A549 (cell line): ENCODE results near the gene SNRPA1. TPM values are rescaled to one million over a fixed set of nuclear protein-coding genes. Genes with fewer than 3 reads are reported as not detected.

ENCODE experiments used
- BHLHE40 ChIP-seq: IDR thresholded peaks from 2 replicates; pipeline ENCODE4 v1.6.1; 2012; ENCODE audit warnings: low read depth, low read length, inconsistent platforms
- CBX2 ChIP-seq: fragments of 200-600 bp; sonication (generic); IDR thresholded peaks from 2 replicates; pipeline ENCODE4 v1.6.1; 2016; ENCODE audit warnings: low read depth, mild to moderate bottlenecking, borderline replicate concordance
- CBX8 ChIP-seq: fragments of 200-600 bp; sonication (generic); IDR thresholded peaks from 2 replicates; pipeline ENCODE4 v1.6.1; 2016
- EHMT2 ChIP-seq: fragments of 200-600 bp; sonication (generic); IDR thresholded peaks from 2 replicates; pipeline ENCODE4 v1.6.1; 2016; ENCODE audit warnings: antibody characterized with exemption, low read depth, mild to moderate bottlenecking, moderate library complexity
- FOXS1 ChIP-seq: fragments of 250-450 bp; sonication (Bioruptor Pico); IDR thresholded peaks from 2 replicates; pipeline ENCODE4 v1.5.0; 2020; ENCODE audit warnings: mild to moderate bottlenecking, moderate library complexity
- HEYL ChIP-seq: fragments of 250-450 bp; sonication (Bioruptor Pico); IDR thresholded peaks from 2 replicates; pipeline ENCODE4 v1.8.0; 2021; ENCODE audit warnings: mild to moderate bottlenecking, moderate library complexity
- JUNB ChIP-seq: fragments of >200 bp; sonication (Bioruptor Twin); formaldehyde crosslinking; IDR thresholded peaks from 2 replicates; pipeline ENCODE4 v1.6.1; 2016
- MAFK ChIP-seq: fragments of 450-650 bp; IDR thresholded peaks from 2 replicates; pipeline ENCODE4 v1.6.1; 2014; ENCODE audit not compliant: partially characterized antibody
- MAZ ChIP-seq: fragments of 150-350 bp; IDR thresholded peaks from 2 replicates; pipeline ENCODE4 v1.6.1; 2014; ENCODE audit warnings: antibody characterized with exemption, low read depth, low read length, borderline replicate concordance
- MYC ChIP-seq: IDR thresholded peaks from 2 replicates; pipeline ENCODE4 v1.6.1; 2012; ENCODE audit warnings: mild to moderate bottlenecking, inconsistent platforms, low read length, improper control_type of control experiment, borderline replicate concordance
- NR3C1 ChIP-seq: fragments of >200 bp; sonication (Bioruptor Twin); formaldehyde crosslinking; IDR thresholded peaks from 3 replicates; pipeline ENCODE4 v1.6.1; 2017
- POLR2A ChIP-seq: IDR thresholded peaks from 2 replicates; pipeline ENCODE4 v1.6.1; 2012; ENCODE audit warnings: mild to moderate bottlenecking, low read length
- RAD21 ChIP-seq, 2 experiments: fragments of >200 bp in 1 of 2; sonication (Bioruptor Twin) in 1 of 2; formaldehyde crosslinking in 1 of 2; IDR thresholded peaks in 1 of 2; conservative IDR thresholded peaks in 1 of 2; 2 replicates in 1 of 2; 3 replicates in 1 of 2; pipeline ENCODE4 v1.6.1; 2012 to 2018; ENCODE audit warnings: inconsistent platforms in 1 of 2
- RFX5 ChIP-seq: fragments of 450-650 bp; IDR thresholded peaks from 2 replicates; pipeline ENCODE4 v1.7.1; 2014; ENCODE audit warnings: antibody characterized with exemption, mild to moderate bottlenecking, moderate library complexity
- SMC3 ChIP-seq: fragments of >200 bp; sonication (Bioruptor Twin); formaldehyde crosslinking; IDR thresholded peaks from 3 replicates; pipeline ENCODE4 v1.6.1; 2018; ENCODE audit warnings: inconsistent platforms
- TP53 ChIP-seq: fragments of 250-450 bp; sonication (Bioruptor Pico); IDR thresholded peaks from 2 replicates; pipeline ENCODE4 v1.5.0; 2021; ENCODE audit warnings: mild to moderate bottlenecking, moderate library complexity
- ZSCAN20 ChIP-seq: fragments of 250-450 bp; sonication (Bioruptor Pico); IDR thresholded peaks from 2 replicates; pipeline ENCODE4 v1.8.0; 2022; ENCODE audit warnings: mild to moderate bottlenecking, moderate library complexity
- polyA plus RNA-seq, 4 experiments: library from polyadenylated mRNA; depleted of rRNA in 3 of 4; stranded (reverse); fragments of >200 nt; fragmentation: RNase III in 1 of 4; extraction: RNeasy Plus Mini Kit Qiagen cat#74134 plus additional on column Dnase treatment in 1 of 4; gene quantifications; 2 replicates in 3 of 4; 3 replicates in 1 of 4; pipeline ENCODE4 v1.2.3, GENCODE V29; 2011 to 2017
- TF ChIP-seq, protein P1 (sequence below): IDR thresholded peaks from 2 replicates; pipeline ENCODE4 v1.6.1; 2012
- TF ChIP-seq, protein P2 (sequence below): fragments of 200-600 bp; sonication (generic); IDR thresholded peaks from 2 replicates; pipeline ENCODE4 v1.6.1; 2016; ENCODE audit warnings: antibody characterized with exemption, mild to moderate bottlenecking, moderate library complexity
- TF ChIP-seq, protein P3 (sequence below): IDR thresholded peaks from 2 replicates; pipeline ENCODE4 v1.6.1; 2012
- TF ChIP-seq, protein P4 (sequence below): fragments of 250-450 bp; sonication (Bioruptor Pico); IDR thresholded peaks from 2 replicates; pipeline ENCODE4 v1.5.0; 2021; ENCODE audit warnings: mild to moderate bottlenecking, moderate library complexity, borderline replicate concordance

SNRPA1 gene
- polyA plus RNA-seq, 2 of the 4 experiments (the other 2 are of a cell fraction): 140 to 177 TPM

DNA sequence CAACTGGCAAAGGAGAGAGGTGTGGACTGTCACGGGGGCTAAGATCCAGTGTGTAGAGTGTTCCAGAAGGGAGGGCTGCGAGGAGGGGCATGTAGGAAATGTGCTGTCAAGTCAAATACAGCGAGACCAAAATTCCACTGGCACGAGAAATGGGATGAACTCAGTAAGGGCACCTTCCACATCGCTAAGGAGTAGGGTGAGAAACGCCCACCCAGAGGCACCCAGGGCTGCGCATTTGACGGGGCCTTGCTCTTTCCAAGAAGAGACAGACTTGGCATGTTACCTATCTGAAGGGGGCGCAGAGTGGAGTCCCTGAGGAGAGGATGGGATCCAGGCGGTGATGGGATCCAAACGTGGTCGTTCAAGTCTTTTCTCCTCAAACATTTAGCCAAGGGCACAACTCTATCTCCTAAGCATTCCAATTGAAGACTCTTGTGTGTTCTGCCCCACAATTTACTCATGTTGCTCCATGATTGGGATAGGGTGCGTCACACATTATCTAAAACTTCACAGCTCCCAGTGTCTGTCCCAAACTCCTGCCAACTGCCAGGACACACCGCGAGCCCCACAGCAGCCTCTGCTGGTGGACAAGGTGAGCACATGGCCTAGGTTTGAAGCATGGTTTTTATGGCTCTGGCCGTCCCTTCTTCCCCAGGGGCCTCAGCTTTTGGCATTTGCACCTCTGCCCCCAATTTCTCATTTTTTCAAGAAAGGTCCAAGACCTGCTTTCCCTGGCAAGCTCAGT lies 25.4 kb downstream of the SNRPA1 start (continued):
- TF ChIP-seq, protein P1, sequence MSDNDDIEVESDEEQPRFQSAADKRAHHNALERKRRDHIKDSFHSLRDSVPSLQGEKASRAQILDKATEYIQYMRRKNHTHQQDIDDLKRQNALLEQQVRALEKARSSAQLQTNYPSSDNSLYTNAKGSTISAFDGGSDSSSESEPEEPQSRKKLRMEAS: peak; percentile 66
- TF ChIP-seq MAZ (no peak), MAFK (no peak), FOXS1 (CRISPR knock-in tag) (no peak), EHMT2 (no peak), POLR2A (no peak), CBX8 (no peak), RAD21 (conservative IDR thresholded peaks at IDR 0.05 in 1 of 2, IDR thresholded peaks at IDR 0.05 in 1 of 2) (peak in 1 of 2 experiments; percentile 15; a peak in 1 of 5 replicates), SMC3 (0 out of 3 replicates have a peak, but pooled peaks have one; percentile 9), RFX5 (no peak), NR3C1 (no peak), HEYL (CRISPR knock-in tag) (no peak), CBX2 (no peak), BHLHE40 (no peak), TP53 (CRISPR knock-in tag) (no peak), MYC (0 out of 2 replicates have a peak, but pooled peaks have one; percentile 76), JUNB (no peak), ZSCAN20 (CRISPR knock-in tag) (no peak)
- TF ChIP-seq, protein P2, sequence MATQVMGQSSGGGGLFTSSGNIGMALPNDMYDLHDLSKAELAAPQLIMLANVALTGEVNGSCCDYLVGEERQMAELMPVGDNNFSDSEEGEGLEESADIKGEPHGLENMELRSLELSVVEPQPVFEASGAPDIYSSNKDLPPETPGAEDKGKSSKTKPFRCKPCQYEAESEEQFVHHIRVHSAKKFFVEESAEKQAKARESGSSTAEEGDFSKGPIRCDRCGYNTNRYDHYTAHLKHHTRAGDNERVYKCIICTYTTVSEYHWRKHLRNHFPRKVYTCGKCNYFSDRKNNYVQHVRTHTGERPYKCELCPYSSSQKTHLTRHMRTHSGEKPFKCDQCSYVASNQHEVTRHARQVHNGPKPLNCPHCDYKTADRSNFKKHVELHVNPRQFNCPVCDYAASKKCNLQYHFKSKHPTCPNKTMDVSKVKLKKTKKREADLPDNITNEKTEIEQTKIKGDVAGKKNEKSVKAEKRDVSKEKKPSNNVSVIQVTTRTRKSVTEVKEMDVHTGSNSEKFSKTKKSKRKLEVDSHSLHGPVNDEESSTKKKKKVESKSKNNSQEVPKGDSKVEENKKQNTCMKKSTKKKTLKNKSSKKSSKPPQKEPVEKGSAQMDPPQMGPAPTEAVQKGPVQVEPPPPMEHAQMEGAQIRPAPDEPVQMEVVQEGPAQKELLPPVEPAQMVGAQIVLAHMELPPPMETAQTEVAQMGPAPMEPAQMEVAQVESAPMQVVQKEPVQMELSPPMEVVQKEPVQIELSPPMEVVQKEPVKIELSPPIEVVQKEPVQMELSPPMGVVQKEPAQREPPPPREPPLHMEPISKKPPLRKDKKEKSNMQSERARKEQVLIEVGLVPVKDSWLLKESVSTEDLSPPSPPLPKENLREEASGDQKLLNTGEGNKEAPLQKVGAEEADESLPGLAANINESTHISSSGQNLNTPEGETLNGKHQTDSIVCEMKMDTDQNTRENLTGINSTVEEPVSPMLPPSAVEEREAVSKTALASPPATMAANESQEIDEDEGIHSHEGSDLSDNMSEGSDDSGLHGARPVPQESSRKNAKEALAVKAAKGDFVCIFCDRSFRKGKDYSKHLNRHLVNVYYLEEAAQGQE: no peak
- TF ChIP-seq, protein P3, sequence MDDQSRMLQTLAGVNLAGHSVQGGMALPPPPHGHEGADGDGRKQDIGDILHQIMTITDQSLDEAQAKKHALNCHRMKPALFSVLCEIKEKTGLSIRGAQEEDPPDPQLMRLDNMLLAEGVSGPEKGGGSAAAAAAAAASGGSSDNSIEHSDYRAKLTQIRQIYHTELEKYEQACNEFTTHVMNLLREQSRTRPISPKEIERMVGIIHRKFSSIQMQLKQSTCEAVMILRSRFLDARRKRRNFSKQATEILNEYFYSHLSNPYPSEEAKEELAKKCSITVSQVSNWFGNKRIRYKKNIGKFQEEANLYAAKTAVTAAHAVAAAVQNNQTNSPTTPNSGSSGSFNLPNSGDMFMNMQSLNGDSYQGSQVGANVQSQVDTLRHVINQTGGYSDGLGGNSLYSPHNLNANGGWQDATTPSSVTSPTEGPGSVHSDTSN: 0 out of 2 replicates have a peak, but pooled peaks have one; percentile 13
- TF ChIP-seq, protein P4, sequence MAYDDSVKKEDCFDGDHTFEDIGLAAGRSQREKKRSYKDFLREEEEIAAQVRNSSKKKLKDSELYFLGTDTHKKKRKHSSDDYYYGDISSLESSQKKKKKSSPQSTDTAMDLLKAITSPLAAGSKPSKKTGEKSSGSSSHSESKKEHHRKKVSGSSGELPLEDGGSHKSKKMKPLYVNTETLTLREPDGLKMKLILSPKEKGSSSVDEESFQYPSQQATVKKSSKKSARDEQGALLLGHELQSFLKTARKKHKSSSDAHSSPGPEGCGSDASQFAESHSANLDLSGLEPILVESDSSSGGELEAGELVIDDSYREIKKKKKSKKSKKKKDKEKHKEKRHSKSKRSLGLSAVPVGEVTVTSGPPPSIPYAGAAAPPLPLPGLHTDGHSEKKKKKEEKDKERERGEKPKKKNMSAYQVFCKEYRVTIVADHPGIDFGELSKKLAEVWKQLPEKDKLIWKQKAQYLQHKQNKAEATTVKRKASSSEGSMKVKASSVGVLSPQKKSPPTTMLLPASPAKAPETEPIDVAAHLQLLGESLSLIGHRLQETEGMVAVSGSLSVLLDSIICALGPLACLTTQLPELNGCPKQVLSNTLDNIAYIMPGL (CRISPR knock-in tag): no peak
- TF ChIP-seq, all 56 proteins: peak for 8
